Upper lobe of right lung (tissue), 1 donor: ENCODE measurements around the gene LDB2. TPM values are rescaled to one million over a fixed set of nuclear protein-coding genes. Genes with fewer than 3 reads are reported as not detected.
A peak's percentile ranks its signal among the peaks of the same experiment; 100 is the strongest.

Experiments
- ATAC-seq: fragments of 200-7000 bp; cut with Tn5 transposase; one replicate; pipeline ENCODE4 v1.9.1; 2020; ENCODE audit warnings: mild to moderate bottlenecking, moderate library complexity
- DNase-seq: peaks from one replicate; pipeline ENCODE4 v3.0.0-alpha.2; 2020
- H3K27ac ChIP-seq: fragments of 200-600 bp; one replicate; pipeline ENCODE4 v1.8.0; 2022
- H3K27me3 ChIP-seq: fragments of 200-600 bp; one replicate; pipeline ENCODE4 v1.8.0; 2022; ENCODE audit warnings: mild to moderate bottlenecking
- H3K36me3 ChIP-seq: fragments of 200-600 bp; one replicate; pipeline ENCODE4 v1.8.0; 2022
- H3K4me1 ChIP-seq: fragments of 200-600 bp; one replicate; pipeline ENCODE4 v1.8.0; 2022
- H3K4me3 ChIP-seq: fragments of 200-600 bp; one replicate; pipeline ENCODE4 v1.8.0; 2022; ENCODE audit warnings: mild to moderate bottlenecking
- H3K9me3 ChIP-seq: fragments of 200-600 bp; one replicate; pipeline ENCODE4 v1.8.0; 2022
- CTCF ChIP-seq: fragments of 200-600 bp; IDR thresholded peaks from one replicate; pipeline ENCODE4 v1.8.0; 2022; ENCODE audit warnings: antibody characterized with exemption
- intact Hi-C: fragments of 100-400 bp; cut with DNase I; formaldehyde crosslinking; loops from one replicate; pipeline ENCODE4 v1.11.0; 2022
- total RNA-seq: library from RNA; stranded (reverse); fragmentation: NEBNext Ultra II Directional; extraction: Animal tissue kit (Norgen Biotek cat#: 25700); gene quantifications from one replicate; pipeline ENCODE4 v1.2.1, GENCODE V29; 2021
- donor health status: DM: no; HTN: yes; CAD: no; lungs with severe emphysema.

LDB2 gene
- total RNA-seq, 1 donor from 2014 or later, result 139 TPM

DNA sequence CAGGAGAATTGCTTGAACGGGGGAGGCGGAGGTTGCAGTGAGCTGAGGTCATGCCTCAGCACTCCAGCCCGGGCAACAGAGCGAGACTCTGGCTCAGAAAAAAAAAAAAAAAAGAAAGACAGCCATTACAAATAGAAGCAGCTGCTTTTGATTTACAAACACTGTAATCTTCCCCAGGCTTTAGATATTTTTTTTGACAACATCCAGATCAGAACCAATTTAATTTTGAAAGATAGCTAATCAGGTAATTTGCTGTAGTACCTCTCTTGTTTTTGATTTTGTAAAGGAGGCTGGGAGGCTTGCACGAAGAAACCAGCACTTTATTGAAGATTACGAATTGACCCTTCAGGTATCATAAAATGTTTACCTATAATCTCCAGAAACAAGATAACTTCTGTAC lies 107.0 kb downstream of the LDB2 start:
- no peaks in the 10 kb centered on the region for H3K36me3 ChIP-seq
- intact Hi-C loops, result no loop called here
- H3K9me3 ChIP-seq, result no peaks in the 10 kb centered on the region
- H3K4me3 ChIP-seq, result no peak overlapping the region
- H3K4me1 ChIP-seq, result no peaks in the 10 kb centered on the region
- no peak overlapping the region for H3K27ac ChIP-seq
- TF ChIP-seq CTCF, result no peak
- no peaks in the 10 kb centered on the region for H3K27me3 ChIP-seq
- ATAC-seq (no peak), DNase-seq (no peak)

DNA sequence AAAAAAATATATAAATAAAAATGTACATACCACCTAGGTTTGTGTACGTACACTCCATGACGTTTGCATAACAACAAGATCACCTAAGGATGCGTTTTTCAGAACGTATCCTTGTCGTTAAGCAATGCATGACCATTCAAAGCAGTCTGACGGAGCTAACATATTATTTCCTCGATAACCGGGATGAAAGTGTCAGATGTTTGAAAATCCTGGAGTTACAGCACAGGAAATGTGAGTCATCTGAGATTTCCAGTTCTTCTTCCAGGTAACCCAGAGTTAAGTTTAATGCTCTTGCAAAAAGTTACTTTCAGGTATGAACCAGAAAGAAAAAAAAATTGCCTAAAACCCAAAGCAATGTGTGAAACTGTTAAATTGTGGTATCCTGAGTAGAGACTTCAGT lies 107.9 kb downstream of the LDB2 start:
- DNase-seq (no peak), ATAC-seq (no peak)
- Histone ChIP-seq H3K36me3 (no peaks in the 10 kb centered on the region), H3K9me3 (no peaks in the 10 kb centered on the region), H3K4me1 (no peaks in the 10 kb centered on the region), H3K4me3 (no peak overlapping the region), H3K27ac (no peak overlapping the region), H3K27me3 (no peaks in the 10 kb centered on the region)
- no peak for TF ChIP-seq CTCF
- intact Hi-C loops, result no loop called here

DNA sequence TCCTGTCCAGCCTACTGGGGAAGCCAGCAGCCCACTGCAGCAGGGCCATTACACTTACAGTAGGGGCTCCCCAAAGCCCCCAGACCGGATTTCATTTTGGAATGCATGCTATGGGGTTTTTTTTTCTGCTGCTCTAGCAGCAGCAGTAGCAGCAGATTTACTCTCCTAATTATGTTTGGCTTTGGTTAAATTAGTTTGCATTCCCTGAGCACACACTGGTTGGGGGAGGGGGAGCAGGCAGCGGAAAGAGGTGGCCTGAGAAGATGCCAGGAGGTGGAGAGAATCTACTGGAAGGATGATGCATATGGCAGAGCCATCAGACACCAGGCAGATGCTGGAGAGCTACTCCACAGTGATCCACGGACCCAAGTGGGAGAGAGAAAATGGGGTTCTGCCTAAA lies 109.6 kb downstream of the LDB2 start:
- Histone ChIP-seq H3K4me1 (no peaks in the 10 kb centered on the region), H3K4me3 (no peak overlapping the region), H3K27me3 (no peaks in the 10 kb centered on the region), H3K27ac (no peak overlapping the region), H3K36me3 (no peaks in the 10 kb centered on the region), H3K9me3 (no peaks in the 10 kb centered on the region)
- DNase-seq, result no peak
- no peak for TF ChIP-seq CTCF
- intact Hi-C loops, result no loop called here
- no peak for ATAC-seq

- no peak overlapping the region for H3K4me3 ChIP-seq
- no peaks in the 10 kb centered on the region for H3K36me3 ChIP-seq
- H3K4me1 ChIP-seq, result no peaks in the 10 kb centered on the region
- intact Hi-C loops, result no loop called here
- no peaks in the 10 kb centered on the region for H3K9me3 ChIP-seq
- H3K27me3 ChIP-seq, result no peaks in the 10 kb centered on the region
- no peak for TF ChIP-seq CTCF
- no peak overlapping the region for H3K27ac ChIP-seq
- ATAC-seq (no peak), DNase-seq (no peak)
Observed at GRCh38 chr4:16785793-16786527, 112.5 kb downstream of the LDB2 start.

DNA sequence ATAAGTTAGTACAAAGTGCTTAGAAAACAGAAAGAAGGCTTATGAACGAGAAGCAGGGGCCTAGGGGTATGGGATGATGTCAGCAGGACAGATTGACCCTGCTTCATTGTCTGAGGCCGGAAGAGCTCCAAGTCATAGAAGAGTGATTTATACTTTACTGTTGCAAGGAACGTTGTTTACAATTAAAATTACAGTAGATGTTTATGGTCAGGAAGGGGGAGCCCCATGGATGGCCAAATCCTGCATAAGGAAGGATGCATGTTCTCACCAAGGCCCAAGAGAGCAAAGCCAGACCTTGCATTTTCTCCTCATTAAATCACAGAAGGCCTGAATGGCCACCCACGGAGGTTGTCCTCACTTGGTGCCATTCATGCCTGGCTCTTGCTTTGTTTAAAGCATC lies 115.3 kb downstream of the LDB2 start:
- peak; percentile 52 for ATAC-seq
- intact Hi-C loops, result no loop called here

More for the DNA sequence above, 115.3 kb downstream of the LDB2 start:
- Histone ChIP-seq H3K27me3 (no peaks in the 10 kb centered on the region), H3K4me1 (no peaks in the 10 kb centered on the region), H3K27ac (no peak overlapping the region), H3K9me3 (no peaks in the 10 kb centered on the region), H3K36me3 (no peaks in the 10 kb centered on the region), H3K4me3 (no peak overlapping the region)
- no peak for DNase-seq
- TF ChIP-seq CTCF, result no peak
